Neural cell (in vitro differentiated cells): ENCODE results near the gene PCSK9. TPM values are rescaled to one million over a fixed set of nuclear protein-coding genes. Genes with fewer than 3 reads are reported as not detected.

ENCODE experiments used
- H2AFZ ChIP-seq: fragments of 200-600, 300-800 bp; sonication (generic), shearing (Covaris generic); 2 replicates; pipeline ENCODE4 v1.6.0; 2014; ENCODE audit warnings: low read depth, mild to moderate bottlenecking, antibody characterized with exemption, low read length, moderate library complexity
- H3F3A ChIP-seq: fragments of 200-600 bp; shearing (Covaris generic); 2 replicates; pipeline ENCODE4 v1.6.1; 2016; ENCODE audit warnings: mild to moderate bottlenecking, moderate library complexity, mixed read lengths, antibody characterized with exemption, low read length; ENCODE audit not compliant: insufficient read depth, poor library complexity, severe bottlenecking
- H3K27ac ChIP-seq: fragments of 200-600, 300-800 bp; sonication (generic), shearing (Covaris generic); 2 replicates; pipeline ENCODE4 v1.5.1; 2014; ENCODE audit warnings: mild to moderate bottlenecking, low read length, moderate library complexity
- H3K27me3 ChIP-seq: fragments of 300-800, 200-600 bp; sonication (generic), shearing (Covaris generic); 2 replicates; pipeline ENCODE4 v1.6.0; 2014; ENCODE audit warnings: mild to moderate bottlenecking, low read depth, low read length, moderate library complexity; ENCODE audit not compliant: insufficient read depth
- H3K36me3 ChIP-seq: fragments of 300-800, 200-600 bp; sonication (generic), shearing (Covaris generic); 2 replicates; pipeline ENCODE4 v1.5.1; 2014; ENCODE audit warnings: mild to moderate bottlenecking, antibody characterized with exemption, low read length, moderate library complexity; ENCODE audit not compliant: insufficient read depth
- H3K4me2 ChIP-seq: fragments of 300-800, 200-600 bp; sonication (generic), shearing (Covaris generic); 2 replicates; pipeline ENCODE4 v1.6.0; 2014; ENCODE audit warnings: mild to moderate bottlenecking, low read length
- H3K4me3 ChIP-seq: fragments of 300-800, 200-600 bp; sonication (generic), shearing (Covaris generic); 2 replicates; pipeline ENCODE4 v1.5.1; 2014; ENCODE audit warnings: mild to moderate bottlenecking, low read length, moderate library complexity
- H3K79me2 ChIP-seq: fragments of 200-600 bp; shearing (Covaris generic); replicated peaks from 2 replicates; pipeline ENCODE4 v1.6.0; 2014; ENCODE audit warnings: mild to moderate bottlenecking, low read length, moderate library complexity; ENCODE audit not compliant: insufficient read depth
- H3K9ac ChIP-seq: fragments of 300-800, 200-600 bp; sonication (generic), shearing (Covaris generic); 2 replicates; pipeline ENCODE4 v1.6.1; 2016; ENCODE audit warnings: mild to moderate bottlenecking, low read length, mixed read lengths
- H3K9me2 ChIP-seq: fragments of 200-600 bp; shearing (Covaris generic); 2 replicates; pipeline ENCODE4 v1.6.1; 2016; ENCODE audit warnings: mild to moderate bottlenecking, low read length, mixed read lengths; ENCODE audit not compliant: insufficient read depth
- H3K9me3 ChIP-seq: fragments of 200-600, 300-800 bp; sonication (generic), shearing (Covaris generic); 2 replicates; pipeline ENCODE4 v1.6.1; 2016; ENCODE audit warnings: mild to moderate bottlenecking, mixed run types, low read length, moderate library complexity, mixed read lengths
- H4K20me1 ChIP-seq: fragments of 200-600 bp; shearing (Covaris generic); 2 replicates; pipeline ENCODE4 v1.6.1; 2016; ENCODE audit warnings: mild to moderate bottlenecking, mixed run types; ENCODE audit not compliant: insufficient read depth
- EP300 ChIP-seq: fragments of 450-650 bp; conservative IDR thresholded peaks from 2 replicates; pipeline ENCODE4 v1.6.1; 2014; ENCODE audit warnings: antibody characterized with exemption, mild to moderate bottlenecking, moderate library complexity; ENCODE audit not compliant: poor library complexity, severe bottlenecking
- EZH2 ChIP-seq: fragments of 200-600, 300-800 bp; shearing (Covaris generic), sonication (generic); IDR thresholded peaks from 2 replicates; pipeline ENCODE4 v1.6.1; 2014; ENCODE audit warnings: antibody characterized with exemption, low read length, borderline replicate concordance, mild to moderate bottlenecking; ENCODE audit not compliant: insufficient read depth, poor library complexity, severe bottlenecking
- MXI1 ChIP-seq: fragments of 450-650 bp; conservative IDR thresholded peaks from 2 replicates; pipeline ENCODE4 v1.6.1; 2014; ENCODE audit warnings: antibody characterized with exemption, mild to moderate bottlenecking; ENCODE audit not compliant: poor library complexity, severe bottlenecking
- POLR2AphosphoS5 ChIP-seq: IDR thresholded peaks from 2 replicates; pipeline ENCODE4 v1.6.1; 2012
- RAD21 ChIP-seq: fragments of 450-650 bp; conservative IDR thresholded peaks from 2 replicates; pipeline ENCODE4 v1.6.1; 2014; ENCODE audit warnings: antibody characterized with exemption, mild to moderate bottlenecking, moderate library complexity
- SMC3 ChIP-seq: fragments of 450-650 bp; conservative IDR thresholded peaks from 2 replicates; pipeline ENCODE4 v1.6.1; 2014; ENCODE audit warnings: antibody characterized with exemption, mild to moderate bottlenecking, moderate library complexity; ENCODE audit not compliant: poor library complexity
- TAF1 ChIP-seq: IDR thresholded peaks from 2 replicates; pipeline ENCODE4 v1.6.1; 2012; ENCODE audit warnings: low read depth
- polyA plus RNA-seq: library from polyadenylated mRNA; depleted of rRNA; stranded (reverse); fragments of >200 nt; gene quantifications from 2 replicates; pipeline ENCODE4 v1.2.3, GENCODE V29; 2014
- TF ChIP-seq, protein P1 (sequence below): IDR thresholded peaks from 2 replicates; pipeline ENCODE4 v1.6.1; 2012; ENCODE audit warnings: borderline replicate concordance
- TF ChIP-seq, protein P2 (sequence below): fragments of 450-650 bp; IDR thresholded peaks from 2 replicates; pipeline ENCODE4 v1.5.1; 2014; ENCODE audit warnings: antibody characterized with exemption, mild to moderate bottlenecking, moderate library complexity; ENCODE audit not compliant: poor library complexity, severe bottlenecking

The PCSK9 gene
- polyA plus RNA-seq, 1 donor from 2014 or later: not detected

DNA sequence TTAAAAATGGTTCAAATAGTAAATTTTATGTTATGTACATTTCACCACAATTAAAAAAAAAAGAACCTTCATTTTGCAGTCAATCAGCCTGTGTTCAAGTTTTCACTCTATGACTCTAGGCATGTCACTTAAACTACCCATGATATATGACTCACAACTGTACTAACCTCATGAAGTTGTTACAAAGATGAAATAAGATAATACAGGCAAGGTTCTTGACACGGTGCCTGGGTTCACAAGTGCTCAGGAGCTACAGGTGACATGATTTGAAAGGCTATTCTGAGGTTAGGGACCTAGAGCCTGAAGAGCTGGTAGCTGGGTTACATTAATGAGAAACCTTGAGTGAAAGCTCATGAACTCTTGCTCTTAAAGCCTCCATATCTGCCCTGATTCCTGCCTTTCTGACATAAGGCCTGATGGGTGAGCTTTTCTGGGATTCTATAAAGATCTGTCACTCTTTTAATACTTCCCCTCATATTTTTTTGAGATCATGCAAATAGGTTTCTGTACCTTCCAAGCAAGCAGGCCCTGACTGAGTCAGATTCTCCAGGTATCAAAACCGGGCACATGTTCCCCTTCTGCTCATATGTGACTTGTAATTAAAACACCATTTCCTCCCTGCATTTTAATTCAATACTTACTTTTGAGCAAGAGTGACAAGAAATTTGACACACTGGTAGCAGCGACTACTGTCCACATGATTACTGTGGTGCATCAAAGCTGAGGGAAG lies 34.0 kb downstream of the PCSK9 start:
- Histone ChIP-seq H3K27ac (no peak overlapping the region), H3K9me2 (no peaks in the 10 kb centered on the region), H3K36me3 (peaks cover 4% of the 10 kb centered on the region), H3F3A (no peaks in the 10 kb centered on the region), H3K4me2 (no peak overlapping the region), H3K27me3 (no peaks in the 10 kb centered on the region), H4K20me1 (no peaks in the 10 kb centered on the region), H3K9ac (no peak overlapping the region), H3K9me3 (no peaks in the 10 kb centered on the region), H3K4me3 (no peak overlapping the region), H3K79me2 (no peaks in the 10 kb centered on the region), H2AFZ (no peak overlapping the region)
- TF ChIP-seq EP300 (no peak), RAD21 (no peak), EZH2 (no peak), POLR2AphosphoS5 (no peak), TAF1 (no peak), SMC3 (no peak), MXI1 (no peak)
- TF ChIP-seq, protein P1, sequence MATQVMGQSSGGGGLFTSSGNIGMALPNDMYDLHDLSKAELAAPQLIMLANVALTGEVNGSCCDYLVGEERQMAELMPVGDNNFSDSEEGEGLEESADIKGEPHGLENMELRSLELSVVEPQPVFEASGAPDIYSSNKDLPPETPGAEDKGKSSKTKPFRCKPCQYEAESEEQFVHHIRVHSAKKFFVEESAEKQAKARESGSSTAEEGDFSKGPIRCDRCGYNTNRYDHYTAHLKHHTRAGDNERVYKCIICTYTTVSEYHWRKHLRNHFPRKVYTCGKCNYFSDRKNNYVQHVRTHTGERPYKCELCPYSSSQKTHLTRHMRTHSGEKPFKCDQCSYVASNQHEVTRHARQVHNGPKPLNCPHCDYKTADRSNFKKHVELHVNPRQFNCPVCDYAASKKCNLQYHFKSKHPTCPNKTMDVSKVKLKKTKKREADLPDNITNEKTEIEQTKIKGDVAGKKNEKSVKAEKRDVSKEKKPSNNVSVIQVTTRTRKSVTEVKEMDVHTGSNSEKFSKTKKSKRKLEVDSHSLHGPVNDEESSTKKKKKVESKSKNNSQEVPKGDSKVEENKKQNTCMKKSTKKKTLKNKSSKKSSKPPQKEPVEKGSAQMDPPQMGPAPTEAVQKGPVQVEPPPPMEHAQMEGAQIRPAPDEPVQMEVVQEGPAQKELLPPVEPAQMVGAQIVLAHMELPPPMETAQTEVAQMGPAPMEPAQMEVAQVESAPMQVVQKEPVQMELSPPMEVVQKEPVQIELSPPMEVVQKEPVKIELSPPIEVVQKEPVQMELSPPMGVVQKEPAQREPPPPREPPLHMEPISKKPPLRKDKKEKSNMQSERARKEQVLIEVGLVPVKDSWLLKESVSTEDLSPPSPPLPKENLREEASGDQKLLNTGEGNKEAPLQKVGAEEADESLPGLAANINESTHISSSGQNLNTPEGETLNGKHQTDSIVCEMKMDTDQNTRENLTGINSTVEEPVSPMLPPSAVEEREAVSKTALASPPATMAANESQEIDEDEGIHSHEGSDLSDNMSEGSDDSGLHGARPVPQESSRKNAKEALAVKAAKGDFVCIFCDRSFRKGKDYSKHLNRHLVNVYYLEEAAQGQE: no peak
- TF ChIP-seq, protein P2, sequence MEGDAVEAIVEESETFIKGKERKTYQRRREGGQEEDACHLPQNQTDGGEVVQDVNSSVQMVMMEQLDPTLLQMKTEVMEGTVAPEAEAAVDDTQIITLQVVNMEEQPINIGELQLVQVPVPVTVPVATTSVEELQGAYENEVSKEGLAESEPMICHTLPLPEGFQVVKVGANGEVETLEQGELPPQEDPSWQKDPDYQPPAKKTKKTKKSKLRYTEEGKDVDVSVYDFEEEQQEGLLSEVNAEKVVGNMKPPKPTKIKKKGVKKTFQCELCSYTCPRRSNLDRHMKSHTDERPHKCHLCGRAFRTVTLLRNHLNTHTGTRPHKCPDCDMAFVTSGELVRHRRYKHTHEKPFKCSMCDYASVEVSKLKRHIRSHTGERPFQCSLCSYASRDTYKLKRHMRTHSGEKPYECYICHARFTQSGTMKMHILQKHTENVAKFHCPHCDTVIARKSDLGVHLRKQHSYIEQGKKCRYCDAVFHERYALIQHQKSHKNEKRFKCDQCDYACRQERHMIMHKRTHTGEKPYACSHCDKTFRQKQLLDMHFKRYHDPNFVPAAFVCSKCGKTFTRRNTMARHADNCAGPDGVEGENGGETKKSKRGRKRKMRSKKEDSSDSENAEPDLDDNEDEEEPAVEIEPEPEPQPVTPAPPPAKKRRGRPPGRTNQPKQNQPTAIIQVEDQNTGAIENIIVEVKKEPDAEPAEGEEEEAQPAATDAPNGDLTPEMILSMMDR: no peak

DNA sequence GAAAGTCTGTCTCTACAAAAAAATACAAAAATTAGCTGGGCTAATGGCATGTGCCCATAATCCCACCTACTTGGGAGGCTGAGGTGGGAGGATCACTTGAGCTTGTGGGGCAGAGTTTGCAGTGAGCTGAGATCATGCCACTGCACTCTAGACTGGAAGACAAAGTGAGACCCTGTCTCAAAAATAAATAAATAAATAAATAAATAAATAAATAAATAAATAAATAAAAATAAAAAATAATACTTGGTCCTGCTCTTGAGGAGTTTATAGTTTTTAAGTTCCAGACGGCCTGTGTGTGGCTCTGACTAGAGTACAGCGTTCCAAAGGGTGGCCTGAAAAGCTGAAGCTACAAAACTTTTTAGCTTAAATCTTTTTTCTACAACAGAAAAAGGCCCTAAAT lies 35.1 kb downstream of the PCSK9 start:
- H4K20me1 ChIP-seq: no peaks in the 10 kb centered on the region
- no peaks in the 10 kb centered on the region for H3K79me2 ChIP-seq
- no peak overlapping the region for H3K9ac ChIP-seq
- peaks cover 4% of the 10 kb centered on the region for H3K36me3 ChIP-seq
- H3F3A ChIP-seq: no peaks in the 10 kb centered on the region
- H3K4me2 ChIP-seq: no peak overlapping the region
- H3K27ac ChIP-seq: no peak overlapping the region
- no peaks in the 10 kb centered on the region for H3K9me3 ChIP-seq
- H3K27me3 ChIP-seq: no peaks in the 10 kb centered on the region
- TF ChIP-seq, protein P2: no peak
- TF ChIP-seq, protein P1: no peak
- TF ChIP-seq MXI1: no peak
- no peak overlapping the region for H3K4me3 ChIP-seq
- no peak overlapping the region for H2AFZ ChIP-seq
- no peaks in the 10 kb centered on the region for H3K9me2 ChIP-seq
